GM12875 (cell line): Measurements from ENCODE around the gene CDK13.

Experiments
- H3K4me3 ChIP-seq: one replicate; pipeline ENCODE4 v1.5.1; 2011; ENCODE audit warnings: low read depth, low read length, control low read depth
- CTCF ChIP-seq: IDR thresholded peaks from 2 replicates; pipeline ENCODE4 v1.5.1; 2011; ENCODE audit warnings: low read depth, mild to moderate bottlenecking, control low read depth, inconsistent platforms, low read length, moderate library complexity, borderline replicate concordance; ENCODE audit not compliant: insufficient read depth

The CDK13 gene

GRCh38 chr7:40095695-40096327 is 145.8 kb downstream of the CDK13 start:
- TF ChIP-seq CTCF, result no peak
- no peak overlapping the region for H3K4me3 ChIP-seq

GRCh38 chr7:40097728-40098127 is 147.7 kb downstream of the CDK13 start:
- no peak overlapping the region for H3K4me3 ChIP-seq

GRCh38 chr7:40098810-40099209 is 148.8 kb downstream of the CDK13 start:
- H3K4me3 ChIP-seq, result no peak overlapping the region
- TF ChIP-seq CTCF, result no peak

More at GRCh38 chr7:40097728-40098127, 147.7 kb downstream of the CDK13 start:
- no peak for TF ChIP-seq CTCF

- no peak for TF ChIP-seq CTCF
- H3K4me3 ChIP-seq, result no peak overlapping the region
Measured at GRCh38 chr7:40099837-40100236, 149.8 kb downstream of the CDK13 start.

GRCh38 chr7:40101201-40101600 is 151.1 kb downstream of the CDK13 start:
- TF ChIP-seq CTCF, result no peak
- H3K4me3 ChIP-seq, result no peak overlapping the region

- no peak overlapping the region for H3K4me3 ChIP-seq
- TF ChIP-seq CTCF, result no peak
Measured at GRCh38 chr7:40102897-40103296, 152.8 kb downstream of the CDK13 start.

GRCh38 chr7:40105879-40106473 is 155.9 kb downstream of the CDK13 start:
- TF ChIP-seq CTCF, result no peak
- H3K4me3 ChIP-seq, result no peak overlapping the region
